GM18507 (cell line): ENCODE data around the gene FAM222A.

ENCODE experiments used
- DNase-seq: peaks from one replicate; pipeline ENCODE4 v3.0.0; 2011; ENCODE audit warnings: low read depth; ENCODE audit not compliant: insufficient read length; ENCODE audit errors: extremely low spot score
- FAIRE-seq: peaks from 2 replicates; lab custom pipeline; 2011; peaks lifted over from hg19 to GRCh38; lab: Jason Lieb, UNC

The FAM222A gene

DNA sequence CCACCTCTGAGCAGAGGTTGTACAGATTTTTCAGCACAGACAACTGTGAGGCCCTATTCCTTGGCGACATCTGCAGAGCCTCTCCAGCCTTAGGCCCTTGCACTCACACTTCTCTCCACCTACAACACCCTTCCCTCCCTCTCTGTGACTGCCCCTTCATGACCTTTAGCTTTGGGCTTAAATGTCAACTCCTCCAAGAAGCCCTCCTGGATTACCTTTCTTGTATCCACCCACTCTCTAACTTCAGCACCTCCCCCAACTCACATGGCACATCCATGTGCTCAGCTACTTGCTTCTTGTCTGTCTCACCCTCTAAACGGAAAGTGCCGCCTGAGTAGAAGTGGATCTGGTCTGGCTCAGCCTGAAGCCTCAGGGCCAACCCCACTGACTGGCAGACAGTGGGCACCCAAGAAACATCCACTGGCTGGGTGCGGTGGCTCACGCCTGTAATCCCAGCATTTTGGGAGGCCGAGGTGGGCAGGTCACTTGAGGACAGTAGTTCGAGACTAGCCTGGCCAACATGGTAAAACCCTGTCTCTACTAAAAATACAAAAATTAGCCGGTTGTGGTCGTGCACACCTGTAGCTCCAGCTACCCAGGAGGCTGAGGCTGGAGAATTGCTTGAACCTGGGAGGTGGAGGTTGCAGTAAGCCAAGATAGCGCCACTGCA is 97.5 kb downstream of the FAM222A start:
- FAIRE-seq = no peak
- DNase-seq = no peak

DNA sequence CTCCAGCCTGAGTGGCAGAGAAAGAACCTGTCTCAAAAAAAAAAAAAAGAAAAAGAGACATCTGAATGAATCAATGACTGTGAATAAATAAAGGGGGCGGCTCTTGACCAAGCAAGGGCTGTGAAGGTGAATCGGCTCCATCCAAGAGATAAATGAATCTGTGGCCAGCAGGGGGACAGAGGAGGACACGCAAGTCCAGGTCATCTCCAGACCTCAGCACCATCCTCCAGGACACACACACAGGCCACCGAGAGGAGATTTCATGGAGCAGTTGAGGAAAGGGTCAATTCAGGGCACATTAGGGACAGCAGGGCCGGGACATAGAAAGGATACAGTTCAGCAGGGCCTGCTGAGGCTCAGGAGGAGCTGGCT is 98.0 kb downstream of the FAM222A start:
- FAIRE-seq (no peak), DNase-seq (no peak)

DNA sequence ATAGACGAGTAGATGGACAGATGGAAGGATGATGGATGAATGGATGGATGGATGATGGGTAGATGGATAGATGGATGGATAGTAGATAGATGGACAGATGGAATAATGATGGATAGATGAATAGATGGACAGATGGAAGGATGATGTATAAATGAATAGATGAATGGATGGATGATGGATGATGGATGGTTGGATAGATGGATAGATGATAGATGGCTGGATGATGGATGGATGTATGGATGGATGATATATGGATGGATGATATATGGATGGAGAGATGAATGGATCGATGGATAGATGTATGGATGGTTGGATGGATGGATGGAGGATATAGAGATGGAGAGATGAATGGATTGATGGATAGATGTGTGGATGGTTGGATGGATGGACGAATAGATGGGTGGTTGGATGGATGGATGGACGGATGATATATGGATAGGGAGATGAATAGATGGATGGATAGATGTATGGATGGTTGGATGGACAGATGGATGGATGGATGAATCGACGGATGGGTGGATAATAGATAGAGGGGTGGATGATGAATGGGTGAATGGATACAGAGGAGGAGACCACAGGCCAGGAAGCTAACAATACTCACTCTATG is 100.3 kb downstream of the FAM222A start:
- no peak for FAIRE-seq
- DNase-seq = no peak

DNA sequence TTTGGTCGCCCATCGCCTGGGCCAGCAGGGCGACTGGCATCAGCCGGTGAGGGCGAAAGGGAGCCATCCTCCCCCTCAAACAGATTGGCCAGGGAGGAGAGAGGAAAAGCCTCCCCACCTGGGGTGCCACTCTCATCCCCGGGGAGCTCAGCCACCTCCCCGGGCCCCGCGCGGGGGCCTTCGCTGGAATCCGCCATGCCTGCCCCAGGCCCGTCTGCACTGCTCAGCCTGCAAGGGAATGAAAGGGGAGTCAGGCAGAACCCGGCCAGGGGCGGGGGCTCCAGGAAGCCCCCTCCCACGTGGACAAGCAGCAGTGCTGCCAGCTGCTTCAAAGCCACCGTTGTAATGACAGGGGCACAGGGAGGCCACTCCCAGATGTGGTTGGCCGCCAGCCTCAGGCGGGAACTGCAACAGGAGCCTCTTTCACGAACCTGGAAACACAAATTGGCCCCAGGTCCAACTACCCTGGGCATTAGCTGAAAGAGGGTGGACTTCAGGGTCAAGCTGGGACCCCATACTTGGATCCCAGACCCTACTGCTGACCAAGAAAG is 101.0 kb downstream of the FAM222A start:
- DNase-seq = no peak

DNA sequence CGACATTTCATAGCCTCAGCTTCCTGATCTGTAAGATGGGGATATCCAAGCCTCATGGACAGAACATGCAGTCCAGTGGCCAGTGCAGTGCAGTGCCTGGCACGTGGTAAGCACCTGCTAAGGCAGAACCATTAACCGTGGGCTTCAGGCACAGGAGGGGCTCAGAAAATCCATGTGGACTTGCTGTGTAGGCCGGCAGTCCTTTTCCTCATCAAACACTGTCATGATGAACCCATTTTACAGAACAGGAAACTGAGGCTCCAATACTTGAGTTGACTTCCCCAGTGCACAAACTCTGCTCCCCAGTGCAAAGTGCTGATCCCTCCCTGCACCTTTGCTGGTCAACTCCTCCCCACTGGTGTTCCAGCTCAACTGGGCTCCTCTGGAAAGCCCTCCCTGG is 101.6 kb downstream of the FAM222A start:
- DNase-seq = no peak
- FAIRE-seq = no peak

More for the DNA sequence above, 101.0 kb downstream of the FAM222A start:
- FAIRE-seq = no peak

DNA sequence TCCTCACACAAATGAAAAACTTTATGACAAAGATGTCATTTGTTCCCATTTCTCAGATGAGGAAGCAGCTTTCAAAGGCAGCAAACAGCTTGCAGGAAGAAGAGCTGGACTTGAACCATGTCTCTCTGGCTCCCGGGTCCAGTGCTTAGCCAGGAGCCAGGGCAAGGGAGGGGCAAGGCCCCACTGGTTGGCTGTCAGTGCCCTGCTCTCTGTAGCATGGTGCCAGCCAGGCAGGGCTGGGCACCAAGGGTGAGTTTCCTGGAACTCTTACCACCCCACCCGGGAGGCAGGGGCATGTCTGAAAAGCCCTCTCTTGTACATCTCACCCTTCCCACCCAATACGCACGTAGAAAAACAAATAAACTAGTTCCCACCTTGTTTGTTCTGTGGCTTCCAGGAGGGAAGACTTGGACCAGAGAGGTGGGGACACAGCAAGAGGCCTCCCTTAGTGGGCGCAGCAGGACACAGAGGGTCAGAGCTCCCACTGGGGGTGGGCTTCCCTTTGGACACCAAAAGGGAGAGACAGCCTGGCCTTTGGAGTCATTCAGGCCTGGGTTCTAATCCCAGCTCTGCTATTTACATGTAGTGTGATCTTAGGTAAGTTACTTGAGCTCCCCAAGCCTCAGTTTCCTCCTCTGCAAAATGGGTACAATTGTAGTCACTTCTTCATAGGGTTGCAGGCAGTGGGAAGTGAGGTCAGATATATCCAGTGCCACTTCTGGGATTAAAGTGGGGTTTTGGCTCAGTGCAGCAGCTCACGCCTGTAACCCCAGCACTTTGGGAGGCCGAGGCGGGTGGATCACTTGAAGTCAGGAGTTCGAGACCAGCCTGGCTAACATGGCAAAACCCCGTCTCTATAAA is 102.4 kb downstream of the FAM222A start:
- FAIRE-seq = no peak
- DNase-seq = no peak

DNA sequence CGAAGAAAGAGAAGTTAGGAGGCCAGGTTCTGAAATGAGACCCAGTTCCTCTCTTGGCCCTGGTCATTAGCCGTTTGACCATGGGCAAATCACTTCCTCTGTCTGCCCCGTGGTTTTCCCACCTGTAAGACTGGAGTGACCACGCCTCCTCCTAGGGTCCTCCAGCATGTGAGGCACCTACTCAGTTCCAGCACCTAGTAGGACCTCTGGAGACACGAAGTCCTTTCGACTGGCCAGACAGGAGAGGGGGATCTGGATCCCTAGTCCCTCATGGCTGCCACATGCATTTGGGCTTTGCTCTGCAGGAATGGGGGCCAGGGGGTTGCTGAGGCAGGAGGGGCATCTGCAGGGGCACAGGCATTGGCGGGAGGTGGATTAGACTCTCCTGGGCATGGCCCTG is 103.2 kb downstream of the FAM222A start:
- DNase-seq (no peak), FAIRE-seq (no peak)

DNA sequence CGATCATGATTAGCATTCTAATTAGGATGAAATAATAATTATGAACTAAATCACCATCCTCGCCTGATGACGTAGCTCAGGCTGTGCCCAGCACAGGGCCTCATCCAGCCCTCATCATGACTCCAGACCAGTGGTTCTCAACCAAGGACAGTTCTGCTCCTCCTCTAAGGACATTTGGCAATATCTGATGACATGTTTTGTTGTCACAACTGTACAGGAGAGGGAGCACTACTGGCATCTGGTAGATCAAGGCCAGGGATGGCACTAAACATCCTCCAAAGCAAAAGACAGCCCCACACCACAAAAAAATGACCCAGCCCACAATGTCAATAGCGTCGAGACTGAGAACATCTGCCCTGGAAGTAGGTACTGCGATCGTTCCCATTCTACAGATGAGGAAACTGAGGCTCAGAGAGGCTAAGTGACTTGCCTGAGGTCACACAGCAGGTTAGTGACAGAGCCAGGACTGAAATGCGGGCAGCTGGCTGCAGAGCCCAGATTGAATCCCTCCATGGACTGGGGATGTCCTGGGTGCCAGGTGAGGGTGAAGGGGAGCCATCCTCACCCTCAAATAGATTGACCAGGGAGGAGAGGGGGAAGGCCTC is 104.1 kb downstream of the FAM222A start:
- no peak for DNase-seq
- FAIRE-seq = no peak

DNA sequence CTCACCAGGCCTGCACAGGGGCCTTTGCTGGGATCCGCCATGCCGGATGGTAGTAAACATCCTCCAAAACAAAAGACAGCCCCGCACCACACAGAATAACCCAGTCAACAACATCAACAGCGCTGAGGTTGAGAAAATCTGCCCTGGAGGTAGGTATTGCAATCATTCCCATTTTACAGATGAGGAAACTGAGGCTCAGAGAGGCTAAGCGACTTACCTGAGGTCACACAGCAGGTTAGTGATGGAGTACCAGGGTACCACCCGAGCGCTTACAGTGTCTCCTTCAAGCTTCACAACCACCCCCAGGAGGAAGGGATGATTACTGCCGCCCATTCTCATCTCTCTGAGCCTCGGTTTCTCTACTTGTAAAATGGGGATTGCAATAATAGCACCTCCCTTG is 104.6 kb downstream of the FAM222A start:
- no peak for FAIRE-seq
- DNase-seq = no peak

DNA sequence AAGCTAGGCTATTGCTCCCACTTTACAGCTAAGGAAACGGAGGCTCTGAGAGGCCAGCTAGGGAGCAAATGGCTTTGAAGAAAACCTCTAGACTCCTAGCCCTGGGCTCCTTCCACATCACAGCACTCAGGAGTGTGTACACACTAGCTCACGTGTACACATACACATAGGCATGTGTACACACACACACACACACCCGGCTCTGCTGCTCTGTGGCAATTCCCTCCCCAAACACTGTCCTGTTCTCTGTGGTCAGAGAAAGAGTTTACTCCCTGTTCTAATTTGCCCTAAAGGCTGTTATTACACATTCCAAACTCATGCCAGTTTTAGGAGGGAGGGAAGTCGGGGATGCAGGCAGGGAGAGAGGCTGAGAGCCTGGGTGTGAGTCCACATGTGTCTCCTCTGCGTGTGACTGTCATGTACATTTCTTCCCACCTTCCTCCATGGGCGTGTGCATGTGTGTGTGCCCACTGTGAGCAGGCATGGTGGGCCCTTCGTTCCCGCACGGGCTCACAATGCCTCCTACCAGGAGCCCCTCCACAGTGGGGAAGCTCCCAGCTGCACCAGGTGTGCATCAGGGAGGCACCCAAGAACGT is 105.4 kb downstream of the FAM222A start:
- no peak for DNase-seq
- no peak for FAIRE-seq
